NCI-H1048 (cell line): ENCODE measurements around the gene ITGA1.
"Not testable (repeated sequence)": the region's sequence is repeated elsewhere in the genome, so short reads cannot be mapped to it uniquely, and the experiment has no call there.

Source experiments
- DNase-seq: peaks from one replicate; lab custom pipeline; 2025; lab: John Stamatoyannopoulos, UW

Gene ITGA1

DNA sequence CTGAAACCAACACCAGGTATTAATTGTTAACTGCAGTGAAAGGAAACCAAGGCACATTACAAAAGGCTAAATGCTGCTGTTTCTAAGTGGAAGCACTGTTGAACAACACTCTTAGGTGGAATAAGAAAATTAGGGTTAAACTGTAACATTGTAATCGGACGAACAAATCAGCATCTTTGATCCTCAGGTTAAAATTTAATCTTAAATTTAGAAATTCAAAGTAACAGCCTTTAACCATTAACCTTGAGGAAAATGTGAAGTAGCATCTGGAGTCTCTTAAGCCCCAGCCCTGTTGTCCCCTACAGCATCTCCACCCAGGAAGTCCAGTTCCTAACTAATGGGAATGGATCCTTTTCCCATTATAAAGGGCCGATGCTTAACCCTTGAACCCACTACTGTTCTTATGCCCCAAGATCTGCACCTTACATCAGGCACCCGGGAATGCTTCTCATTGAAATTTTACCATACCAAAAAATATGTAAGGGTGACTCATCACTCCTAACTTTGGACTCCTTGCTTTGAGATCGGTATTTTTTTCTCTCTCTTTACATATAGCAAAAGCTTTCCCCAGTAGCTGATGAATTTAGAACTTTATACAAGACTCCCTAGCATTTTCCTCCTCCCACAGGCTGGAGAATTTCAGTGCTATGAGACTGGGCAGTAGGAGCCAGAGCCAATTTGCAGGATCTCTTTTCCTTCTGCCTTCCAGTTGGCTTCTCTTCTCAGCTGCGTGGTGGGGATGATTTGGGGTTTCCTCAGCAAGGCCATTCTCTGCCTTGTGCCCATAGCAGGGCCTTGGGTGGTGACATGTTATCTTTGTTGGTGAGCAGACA lies 169.4 kb downstream of the ITGA1 start:
- no peak for DNase-seq

DNA sequence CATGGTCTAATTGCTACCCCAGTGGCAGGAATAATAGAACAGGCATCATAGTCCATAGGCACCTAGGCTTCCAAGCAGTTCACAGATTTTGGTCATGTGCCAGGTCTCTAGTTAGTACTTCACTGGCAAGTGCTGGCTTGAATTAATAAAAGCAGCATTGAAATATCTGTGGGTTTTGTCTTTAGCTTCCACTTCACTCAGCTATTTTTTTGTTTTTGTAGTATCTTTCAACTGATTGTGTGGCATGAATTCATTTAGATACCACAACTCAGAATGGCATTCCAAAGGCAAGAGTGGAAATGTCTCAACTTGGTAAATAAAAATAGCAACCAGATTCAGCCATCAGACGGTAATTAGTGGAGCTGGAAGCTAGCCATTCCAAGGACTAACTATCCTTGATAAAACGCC lies 173.6 kb downstream of the ITGA1 start:
- DNase-seq: no peak

DNA sequence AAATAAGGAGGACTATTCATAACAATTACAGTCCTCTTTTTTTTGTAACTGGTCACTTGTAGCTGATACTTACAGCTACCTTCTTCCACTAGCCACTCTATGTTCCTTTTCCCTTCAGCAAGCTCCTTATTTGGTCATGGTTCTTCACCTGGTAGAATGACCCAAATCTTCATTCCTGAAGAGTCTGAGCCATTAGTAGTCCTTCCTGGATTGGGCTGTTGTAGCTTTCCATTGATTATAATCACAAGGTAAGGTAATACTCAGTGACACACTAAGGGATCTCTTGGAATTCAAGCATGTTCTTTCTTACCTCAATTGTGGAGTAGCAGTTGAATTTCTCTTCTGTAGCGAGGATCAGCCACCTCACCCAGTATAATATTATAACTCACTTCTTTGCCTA lies 175.9 kb downstream of the ITGA1 start:
- no peak for DNase-seq

DNA sequence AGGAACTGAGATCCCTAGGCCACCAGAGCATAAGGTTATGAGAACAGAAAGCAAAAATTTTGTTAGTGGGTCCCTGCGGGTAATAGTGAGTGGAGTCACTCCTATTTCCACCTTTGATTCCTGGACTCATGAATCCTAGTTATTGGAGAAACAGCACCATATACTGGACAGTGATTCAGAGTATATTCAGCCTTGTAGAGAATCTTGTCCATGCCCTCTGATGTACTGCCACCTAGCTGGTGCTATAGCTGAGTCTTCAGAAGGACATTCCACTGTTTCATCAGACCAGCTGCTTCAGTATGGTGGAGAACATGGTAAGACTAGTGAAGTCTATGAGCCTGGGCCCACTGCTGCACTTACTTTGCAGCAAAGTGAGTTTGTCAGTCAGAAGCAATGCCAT lies 176.4 kb downstream of the ITGA1 start:
- no peak for DNase-seq

DNA sequence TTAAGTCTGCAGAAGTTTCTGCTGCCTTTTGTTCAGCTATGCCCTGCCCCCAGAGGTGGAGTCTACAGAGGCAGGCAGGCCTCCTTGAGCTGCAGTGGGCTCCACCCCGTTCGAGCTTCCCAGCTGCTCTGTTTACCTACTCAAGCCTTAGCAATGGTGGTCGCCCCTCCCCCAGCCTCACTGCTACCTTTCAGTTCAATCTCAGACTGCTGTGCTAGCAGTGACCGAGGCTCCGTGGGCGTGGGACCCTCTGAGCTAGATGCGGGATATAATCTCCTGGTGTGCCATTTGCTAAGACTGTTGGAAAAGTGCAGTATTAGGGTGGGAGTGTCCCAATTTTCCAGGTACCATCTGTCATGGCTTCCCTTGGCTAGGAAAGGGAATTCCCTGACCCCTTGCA lies 188.4 kb downstream of the ITGA1 start:
- not testable (repeated sequence) for DNase-seq

DNA sequence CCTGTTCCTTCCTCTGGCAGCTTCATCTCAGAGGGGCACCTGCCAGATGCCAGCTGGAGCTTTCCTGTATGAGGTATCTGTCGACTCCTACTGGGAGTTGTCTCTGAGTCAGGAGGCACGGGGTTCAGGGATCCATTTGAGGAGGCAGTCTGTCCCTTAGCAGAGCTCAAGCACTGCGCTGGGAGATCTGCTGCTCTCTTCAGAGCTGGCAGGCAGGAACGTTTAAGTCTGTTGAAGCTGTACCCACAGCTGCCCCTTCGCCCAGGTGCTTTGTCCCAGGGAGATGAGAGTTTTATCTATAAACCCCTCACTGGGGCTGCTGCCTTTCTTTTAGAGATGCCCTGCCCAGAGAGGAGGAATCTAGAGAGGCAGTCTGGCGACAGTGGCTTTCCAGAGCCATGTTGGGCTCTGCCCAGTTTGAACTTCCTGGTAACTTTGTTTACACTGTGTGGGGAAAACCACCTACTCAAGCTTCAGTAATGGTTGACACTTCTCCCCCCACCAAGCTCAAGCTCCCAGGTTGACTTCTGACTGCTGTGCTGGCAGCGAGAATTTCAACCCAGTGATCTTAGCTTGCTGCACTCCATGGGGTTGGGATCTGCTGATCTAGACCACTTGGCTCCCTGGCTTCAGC lies 189.7 kb downstream of the ITGA1 start:
- DNase-seq: no peak

DNA sequence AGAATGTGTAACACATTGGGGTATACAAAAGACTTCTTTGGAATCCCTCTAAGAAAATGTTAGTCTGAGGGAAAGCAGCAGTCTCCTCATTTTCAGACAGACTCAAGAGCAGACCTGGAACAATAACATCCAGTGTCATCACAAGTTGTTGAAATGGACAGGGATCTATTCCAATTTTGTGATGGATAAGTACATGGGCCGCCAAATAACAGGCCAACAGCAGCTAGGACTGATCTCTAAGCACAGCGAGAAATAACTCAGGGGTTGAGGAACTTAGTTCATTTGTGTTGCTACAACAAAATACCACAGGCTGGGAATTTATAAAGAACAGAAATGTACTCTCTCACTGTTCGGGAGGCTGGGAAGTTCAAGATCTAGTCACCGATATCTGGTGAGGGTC lies 193.8 kb downstream of the ITGA1 start:
- DNase-seq: no peak

DNA sequence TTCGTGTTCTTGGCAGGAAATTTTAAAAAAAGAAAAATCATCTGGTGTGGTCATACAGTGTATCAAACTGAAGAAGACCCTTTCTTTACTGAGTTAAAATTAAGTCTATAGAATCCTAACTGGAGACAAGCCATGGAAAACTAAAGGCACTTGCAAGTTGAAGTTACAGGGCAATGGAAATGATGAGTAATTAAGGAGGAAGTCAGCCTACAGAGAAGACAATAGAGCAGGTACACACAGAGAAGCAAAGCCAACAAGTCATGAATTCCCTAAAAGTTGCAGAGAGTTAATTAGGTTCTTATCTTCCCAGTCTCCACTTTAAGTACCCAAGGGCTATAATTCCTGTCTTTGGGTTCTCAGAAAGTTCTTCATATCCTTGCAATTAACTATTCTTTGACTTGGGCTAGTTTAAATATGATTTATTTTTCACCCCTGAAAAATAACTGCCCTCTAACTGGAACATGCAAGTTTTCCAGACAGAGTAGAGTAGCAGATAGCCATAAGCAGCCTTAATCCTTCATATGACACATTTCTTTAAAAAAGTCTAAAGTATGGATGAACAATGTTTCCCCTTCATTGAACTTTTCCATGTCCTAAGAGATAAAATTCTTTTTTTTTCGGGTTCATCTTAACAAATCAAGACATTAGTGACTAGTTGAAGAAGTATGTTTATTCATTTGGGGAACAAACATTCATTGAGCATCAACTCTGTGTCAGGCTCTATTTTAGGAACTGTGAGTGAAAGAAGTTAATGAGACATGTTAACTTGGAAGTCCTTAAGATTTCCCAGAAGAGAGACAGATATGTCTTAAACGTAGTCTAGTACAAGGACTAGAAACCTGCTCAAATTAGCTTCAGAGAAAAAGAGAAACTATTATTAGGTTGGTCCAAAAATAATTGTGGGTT lies 196.3 kb downstream of the ITGA1 start:
- DNase-seq: no peak

DNA sequence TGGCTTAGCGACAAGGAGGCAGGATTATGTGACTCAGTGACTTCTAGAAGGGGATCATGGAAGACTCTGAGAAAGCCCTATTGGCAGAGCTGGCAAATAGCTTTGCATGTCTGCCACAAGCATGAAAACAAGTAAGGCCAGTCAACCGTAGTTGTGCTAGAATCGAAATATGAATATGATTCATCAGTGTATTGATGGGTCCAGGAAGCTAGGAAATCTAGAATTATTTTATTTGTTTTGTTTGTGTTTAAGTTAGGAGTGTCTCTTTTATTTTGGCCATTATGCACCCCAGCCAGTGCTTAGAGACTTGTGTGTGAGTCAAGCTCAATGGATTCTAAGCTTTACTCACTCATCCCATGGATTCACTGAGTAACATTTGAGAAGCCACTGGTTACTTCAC lies 197.6 kb downstream of the ITGA1 start:
- DNase-seq: no peak

DNA sequence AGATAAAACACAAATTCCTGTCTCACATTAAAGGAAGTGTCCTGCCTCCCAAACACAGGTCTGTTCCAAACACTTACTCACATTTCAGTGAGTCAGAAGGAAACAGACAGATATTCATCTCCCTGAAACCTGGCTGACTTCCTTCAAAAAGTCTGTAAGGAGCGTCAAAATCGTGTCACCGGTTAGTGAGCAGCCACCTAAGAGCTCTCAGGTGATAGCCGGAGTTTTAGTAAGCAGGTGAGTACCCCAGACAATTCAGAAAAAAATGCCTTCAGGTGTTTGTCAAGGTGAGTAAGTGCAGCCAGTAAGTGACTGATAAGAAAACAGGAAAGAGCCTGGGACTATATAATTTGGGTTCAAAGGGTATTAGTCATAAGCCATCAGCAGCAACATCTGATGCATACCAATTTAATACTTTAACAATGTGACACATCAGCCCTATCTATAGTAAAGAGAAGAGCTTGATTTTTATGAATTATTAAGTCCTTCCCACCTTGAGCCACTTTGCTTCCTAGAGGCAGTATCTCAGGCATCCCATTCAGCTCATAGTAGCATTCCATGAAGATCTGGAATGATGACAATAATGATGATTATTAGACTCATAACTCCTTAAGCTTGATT lies 200.1 kb downstream of the ITGA1 start:
- DNase-seq: no peak

DNA sequence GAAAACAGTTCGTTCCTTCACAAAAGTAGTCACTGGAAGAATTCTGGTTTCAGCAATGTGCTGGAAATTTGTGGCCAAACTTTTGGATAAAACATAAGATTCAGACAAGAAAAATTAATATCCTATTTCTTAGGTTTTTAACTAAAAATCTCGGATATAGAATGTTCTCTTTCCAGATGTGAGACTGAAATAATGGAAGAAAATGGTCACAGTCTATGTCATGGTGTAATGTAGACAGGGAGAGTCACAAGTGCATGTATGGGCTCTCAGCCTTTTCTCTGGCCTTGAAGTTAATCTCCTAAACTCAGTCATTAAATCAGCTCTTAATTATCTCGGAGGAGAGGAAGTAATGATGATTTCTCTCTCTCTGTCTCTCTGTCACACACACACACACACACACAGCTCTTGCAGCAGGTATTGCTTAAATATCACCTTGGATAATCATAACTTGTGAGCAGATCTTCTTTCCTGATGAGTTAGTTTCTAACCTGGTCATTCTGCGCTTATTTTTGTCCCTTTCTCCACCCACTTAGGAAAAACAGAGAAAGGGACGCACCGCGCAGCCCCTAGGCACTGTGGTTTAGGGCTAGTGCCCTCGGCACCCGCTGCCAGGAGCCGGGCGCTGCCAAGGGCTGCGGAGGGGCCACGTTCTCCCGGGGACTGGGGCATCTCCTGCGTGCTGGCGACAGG lies 200.8 kb downstream of the ITGA1 start:
- DNase-seq: no peak

DNA sequence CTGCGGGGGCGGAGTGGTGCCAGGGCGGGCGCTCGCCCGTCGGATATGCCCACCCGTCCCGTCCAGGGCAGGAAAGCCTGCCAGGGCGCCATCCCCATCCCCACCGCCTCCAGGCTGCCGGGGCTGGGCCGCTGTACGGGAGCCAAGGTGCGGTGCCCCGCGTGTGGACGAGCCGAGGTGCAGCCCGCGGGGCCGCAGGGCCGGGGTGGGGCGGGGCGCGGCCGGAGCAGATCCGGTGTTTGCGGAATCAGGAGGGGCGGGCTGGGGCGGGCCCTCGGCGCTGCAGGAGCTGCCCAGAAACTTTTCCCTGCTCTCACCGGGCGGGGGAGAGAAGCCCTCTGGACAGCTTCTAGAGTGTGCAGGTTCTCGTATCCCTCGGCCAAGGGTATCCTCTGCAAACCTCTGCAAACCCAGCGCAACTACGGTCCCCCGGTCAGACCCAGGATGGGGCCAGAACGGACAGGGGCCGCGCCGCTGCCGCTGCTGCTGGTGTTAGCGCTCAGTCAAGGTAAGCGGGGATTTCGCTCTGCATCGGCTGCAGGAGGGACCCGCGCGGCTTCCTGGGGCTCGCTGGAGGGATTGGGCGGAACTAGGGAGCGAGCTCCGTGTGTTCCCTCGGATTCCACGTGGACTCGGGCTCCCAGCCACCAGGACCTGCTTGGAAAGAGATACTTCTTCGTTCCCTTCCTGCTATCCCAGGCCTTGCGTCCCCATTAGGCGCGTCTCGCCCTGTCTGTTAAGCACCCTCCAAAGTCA lies 201.5 kb downstream of the ITGA1 start, which contains the start of gene ITGA2:
TSS of gene ITGA2 (plus strand) at position 328 of the 756 bp plus-strand sequence. CDS start at position 445, 117 bp downstream.
- DNase-seq: no peak

DNA sequence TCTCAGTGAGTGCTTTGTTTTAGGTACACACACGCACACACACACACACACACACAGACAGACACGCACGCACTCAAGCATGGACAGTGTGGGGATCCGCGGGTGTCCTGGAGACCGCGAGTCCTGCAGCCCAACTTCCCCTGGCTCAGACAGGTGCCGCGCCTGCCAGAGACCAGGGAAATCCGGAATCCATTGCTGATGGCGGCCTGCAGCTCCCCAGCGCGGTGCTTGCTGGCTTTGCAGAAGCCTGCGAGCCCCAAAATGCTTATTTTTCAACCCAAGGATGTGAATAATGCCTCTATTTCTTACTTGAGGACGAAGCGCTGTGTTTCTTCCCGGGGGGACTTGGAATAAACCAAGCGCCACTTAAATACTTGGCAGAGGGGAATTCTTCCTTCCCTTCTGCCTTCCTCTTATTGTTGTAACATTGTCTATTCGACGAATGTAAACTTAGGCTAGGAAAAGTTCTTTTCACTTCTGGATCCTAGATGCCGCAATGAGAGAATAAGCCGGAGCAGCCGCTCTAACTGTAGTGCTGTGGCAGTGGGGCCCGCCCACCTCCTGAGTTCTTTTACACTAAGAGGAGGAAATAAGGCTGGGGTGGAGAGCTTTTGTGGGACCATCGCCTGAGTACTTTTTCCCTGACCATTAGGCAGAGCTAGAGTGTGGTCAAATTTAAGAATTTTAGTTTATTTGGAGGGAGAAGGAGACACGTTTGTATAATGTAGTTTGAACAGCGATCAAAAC lies 202.2 kb downstream of the ITGA1 start:
- no peak for DNase-seq

DNA sequence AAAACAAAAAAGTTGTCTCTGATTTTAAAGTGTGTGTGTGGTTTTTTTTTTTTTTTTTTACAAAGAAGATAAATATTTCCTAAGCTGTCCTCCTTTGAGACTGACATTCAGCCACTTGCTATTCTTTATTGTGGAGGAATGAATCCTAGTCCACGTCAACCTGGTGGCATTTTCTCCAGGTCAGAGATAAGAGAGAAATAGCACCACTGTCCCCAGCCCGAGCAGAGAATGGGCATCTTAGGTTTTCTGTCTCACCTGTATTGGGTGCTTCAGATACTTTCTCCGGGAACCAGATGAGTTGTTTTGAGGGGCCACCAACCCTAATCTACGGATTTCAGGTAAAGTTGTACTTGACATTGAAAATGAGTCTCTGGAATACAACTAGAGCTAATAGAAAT lies 202.8 kb downstream of the ITGA1 start:
- no peak for DNase-seq

DNA sequence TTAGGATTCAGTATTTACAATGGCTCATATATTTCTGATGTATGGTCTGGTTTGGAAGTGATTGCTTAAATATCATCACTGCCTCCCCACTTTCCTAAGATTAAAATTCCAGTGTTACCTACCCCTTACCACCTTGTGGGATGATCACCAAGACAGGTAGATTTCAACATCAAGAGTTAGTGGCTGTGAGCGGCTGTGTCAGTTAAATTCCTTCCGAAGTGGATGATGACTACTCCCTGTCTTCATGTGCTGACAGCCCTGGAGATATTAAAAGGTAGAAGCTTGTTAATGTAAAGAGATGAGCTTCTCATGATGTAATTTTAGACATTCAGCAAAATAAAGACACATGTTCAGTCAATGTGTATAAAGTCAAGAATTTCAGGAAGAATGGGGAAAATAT lies 205.7 kb downstream of the ITGA1 start:
- DNase-seq: no peak

DNA sequence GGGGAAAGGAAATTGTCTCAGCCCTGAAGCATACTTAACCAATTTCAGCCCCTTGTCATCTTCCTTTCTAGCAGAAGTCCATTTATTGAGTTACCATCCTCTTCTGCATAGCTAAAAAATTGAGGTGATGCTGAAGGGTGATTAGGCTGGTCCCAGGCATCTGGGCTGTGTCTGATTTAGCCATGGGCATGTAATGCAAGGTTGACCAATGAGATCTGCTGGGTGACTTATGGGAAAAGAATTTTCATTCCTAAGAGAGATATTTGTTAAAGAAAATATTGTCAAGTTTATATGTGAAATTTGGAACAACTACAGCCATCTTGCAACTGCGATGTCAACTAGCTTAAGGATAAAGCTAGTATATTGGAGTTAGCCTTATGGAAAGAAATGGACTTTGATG lies 206.6 kb downstream of the ITGA1 start:
- no peak for DNase-seq

DNA sequence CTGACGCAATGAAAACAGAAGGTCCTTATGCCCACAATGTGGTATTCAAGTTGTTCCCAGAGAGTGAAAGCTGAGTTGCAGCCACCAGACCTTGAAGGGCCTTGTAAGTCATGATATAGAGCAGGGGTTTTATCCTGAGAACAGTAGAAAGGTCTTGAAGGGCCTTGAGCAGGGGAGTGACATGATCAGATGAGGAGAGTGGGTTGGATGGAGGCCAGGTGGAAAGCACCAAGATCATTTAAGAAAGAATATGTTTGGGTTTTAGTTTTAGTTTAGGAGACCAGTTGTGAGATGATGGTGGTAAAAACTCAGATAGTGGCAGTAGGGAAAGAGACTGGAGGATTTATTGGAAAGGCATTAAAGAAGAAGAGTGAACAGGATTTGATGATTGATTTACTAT lies 207.4 kb downstream of the ITGA1 start:
- no peak for DNase-seq

DNA sequence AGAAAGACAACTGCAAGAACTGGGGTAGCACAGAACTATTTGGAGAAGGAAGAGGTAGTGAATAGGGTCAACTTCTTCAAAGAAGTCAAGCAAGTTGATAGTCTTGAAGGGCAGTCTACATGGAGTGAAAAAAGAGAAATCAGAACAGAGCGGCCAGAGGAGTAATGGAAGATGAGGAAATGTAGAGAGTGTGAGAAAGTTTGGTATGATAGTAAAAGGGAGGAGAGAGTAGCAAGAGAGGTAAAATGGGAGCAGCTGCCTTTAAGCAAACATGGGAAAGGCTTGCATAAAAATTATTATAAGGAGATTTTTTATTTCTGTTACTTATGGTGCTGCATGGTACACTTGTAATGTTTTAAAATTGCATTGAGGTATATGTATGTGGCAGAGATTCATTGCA lies 208.2 kb downstream of the ITGA1 start:
- DNase-seq: no peak

DNA sequence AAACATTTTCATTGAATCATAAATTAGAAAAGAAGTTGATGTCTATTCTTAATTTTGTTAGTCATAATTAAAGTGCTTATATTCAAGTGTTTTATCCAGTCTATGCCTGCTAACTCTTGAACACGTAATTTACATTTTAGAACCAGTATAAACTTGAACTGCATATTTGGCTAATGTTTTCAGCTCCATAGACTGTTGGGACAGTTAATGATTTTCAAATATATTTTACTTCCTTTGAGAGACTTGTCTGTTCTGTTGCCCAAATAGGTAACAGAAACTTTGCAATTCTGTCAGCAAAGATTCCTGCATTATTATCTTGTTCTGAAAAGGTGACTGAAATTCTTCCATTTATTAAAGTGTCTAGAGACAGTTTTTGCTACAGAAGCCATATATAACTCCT lies 209.3 kb downstream of the ITGA1 start:
- no peak for DNase-seq

DNA sequence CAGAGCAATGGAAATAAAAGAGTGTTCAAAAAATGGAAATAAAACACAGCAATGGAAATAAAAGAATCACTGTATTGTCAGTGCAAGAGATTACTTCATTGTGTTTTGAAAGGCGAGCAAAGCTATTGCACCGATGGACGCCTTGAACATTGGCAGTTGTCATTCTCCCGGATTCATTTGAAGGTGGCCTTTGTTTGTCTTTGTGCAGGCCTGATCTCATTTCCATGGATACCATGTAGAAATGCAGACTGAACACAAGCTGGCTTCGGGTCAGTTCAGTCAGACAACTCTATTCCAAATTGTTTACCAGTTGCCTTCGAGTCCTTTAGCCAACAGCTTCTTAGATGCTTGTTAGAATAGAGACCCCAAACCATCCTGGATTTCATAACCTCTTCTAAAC lies 209.7 kb downstream of the ITGA1 start:
- no peak for DNase-seq
